ENCODE measurements around the gene EIPR1.

EIPR1 gene

DNA sequence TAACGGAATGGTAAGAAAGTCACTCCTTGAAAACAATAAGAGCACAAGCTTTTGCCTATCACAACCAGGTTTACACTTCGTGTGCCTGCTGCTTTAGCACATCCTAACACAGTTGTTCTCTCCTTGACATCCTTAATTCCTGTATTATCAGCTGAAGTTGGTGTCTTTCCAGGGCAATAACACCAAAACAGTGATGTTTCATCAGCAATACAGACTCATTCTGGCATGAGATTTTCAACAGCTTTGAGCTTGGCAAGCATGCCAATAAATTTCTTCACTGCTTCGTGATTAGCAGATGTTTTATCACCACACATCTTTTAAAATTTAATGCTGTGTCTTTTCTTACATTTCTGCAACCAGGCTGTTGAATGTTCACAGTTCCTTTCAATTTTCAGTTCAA, 148.4 kb downstream of the EIPR1 start:
- Histone ChIP-seq H3K27me3 (ENCODE audit: control insufficient read depth, insufficient read depth, low read length) (no peaks in the 10 kb centered on the region), H3K4me3 (ENCODE audit: low read length) (no peak overlapping the region), H3K27ac (ENCODE audit: low read length) (no peak overlapping the region), H3K4me1 (ENCODE audit: control insufficient read depth, insufficient read depth, low read length) (no peaks in the 10 kb centered on the region), H3K36me3 (ENCODE audit: control insufficient read depth, insufficient read depth, low read length) (no peaks in the 10 kb centered on the region), H3K9me3 (ENCODE audit: control insufficient read depth, insufficient read depth, low read length) (no peaks in the 10 kb centered on the region; the same call in 1 of the 2 replicates)
- DNase-seq (ENCODE audit: low read depth, low spot score) = no peak
- no CpG with 5 or more reads among the region's 3 CpGs for WGBS (ENCODE audit: insufficient coverage, insufficient read length)

DNA sequence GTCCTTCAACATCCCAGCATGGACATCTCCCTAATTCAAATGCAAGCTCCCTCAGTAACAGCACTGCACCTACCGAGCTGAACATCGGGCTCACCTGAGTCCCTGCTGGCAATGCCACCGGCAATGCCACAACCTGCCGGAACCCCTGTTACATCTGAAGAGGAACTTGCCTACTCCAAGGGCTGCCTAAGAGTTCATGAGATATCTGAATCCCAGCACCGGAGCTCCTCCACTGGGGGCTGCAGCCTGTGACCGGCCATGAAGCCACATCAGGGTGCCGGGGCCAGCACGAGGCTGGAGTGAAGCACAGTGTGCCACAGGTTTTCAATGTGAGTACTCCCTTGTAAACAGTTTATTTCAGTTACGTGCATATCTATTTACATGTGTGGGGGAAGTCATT, 152.9 kb downstream of the EIPR1 start:
- no peak overlapping the region for H3K27ac ChIP-seq (ENCODE audit: low read length)
- peaks cover 3% of the 10 kb centered on the region for H3K9me3 ChIP-seq (ENCODE audit: control insufficient read depth, insufficient read depth, low read length)
- H3K36me3 ChIP-seq (ENCODE audit: control insufficient read depth, insufficient read depth, low read length) = no peaks in the 10 kb centered on the region

DNA sequence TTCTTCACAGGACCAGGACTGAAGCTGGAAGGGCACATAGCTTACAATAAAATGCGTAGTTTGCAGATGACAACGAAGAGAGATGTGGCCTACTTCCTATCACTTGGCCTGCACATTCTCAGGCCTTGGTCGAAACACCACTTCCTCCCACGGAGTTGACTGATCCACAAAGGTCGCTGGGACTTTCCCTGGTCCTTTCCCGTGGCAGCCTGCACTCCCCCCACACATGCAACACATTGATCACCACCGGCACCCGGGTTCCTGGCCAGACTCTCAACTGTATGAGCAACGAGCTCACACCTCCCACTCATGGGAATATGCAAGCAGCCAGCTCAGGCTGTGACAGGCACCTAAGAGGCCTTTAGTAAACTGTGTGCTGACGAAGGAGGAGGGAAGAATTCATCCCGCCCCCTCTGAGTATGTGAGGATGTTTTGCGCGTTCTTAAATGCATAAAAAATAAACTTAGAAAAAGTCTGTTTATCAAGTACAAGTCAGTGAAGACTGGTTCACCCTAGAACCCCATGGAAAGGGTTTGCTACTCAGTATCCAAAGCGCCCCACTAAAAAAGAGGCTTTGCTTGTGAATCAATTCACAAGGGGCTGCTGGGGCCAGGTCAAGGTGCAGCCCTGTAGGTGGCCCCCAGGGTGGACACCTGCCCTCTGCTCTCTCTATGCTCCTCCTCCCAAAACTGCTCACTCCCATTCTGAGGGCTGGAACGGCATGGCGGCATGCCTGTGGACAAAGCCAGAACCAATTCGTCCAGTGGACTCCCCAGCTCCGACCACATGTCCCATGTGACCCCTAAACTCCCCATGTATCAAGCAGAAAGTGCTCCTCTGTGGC, 154.3 kb downstream of the EIPR1 start:
- WGBS (ENCODE audit: insufficient coverage, insufficient read length) = no CpG with 5 or more reads among the region's 18 CpGs
- peaks cover 3% of the 10 kb centered on the region for H3K9me3 ChIP-seq (ENCODE audit: control insufficient read depth, insufficient read depth, low read length)
- DNase-seq (ENCODE audit: low read depth, low spot score) = no peak
- H3K27me3 ChIP-seq (ENCODE audit: control insufficient read depth, insufficient read depth, low read length) = no peaks in the 10 kb centered on the region
- no peak overlapping the region for H3K27ac ChIP-seq (ENCODE audit: low read length)
- no peaks in the 10 kb centered on the region for H3K4me1 ChIP-seq (ENCODE audit: control insufficient read depth, insufficient read depth, low read length)
- H3K36me3 ChIP-seq (ENCODE audit: control insufficient read depth, insufficient read depth, low read length) = no peaks in the 10 kb centered on the region
- H3K4me3 ChIP-seq (ENCODE audit: low read length) = no peak overlapping the region; the same call in 1 of the 2 replicates

More for the DNA sequence above, 152.9 kb downstream of the EIPR1 start:
- no CpG with 5 or more reads among the region's 9 CpGs for WGBS (ENCODE audit: insufficient coverage, insufficient read length)
- Histone ChIP-seq H3K4me1 (ENCODE audit: control insufficient read depth, insufficient read depth, low read length) (no peaks in the 10 kb centered on the region), H3K27me3 (ENCODE audit: control insufficient read depth, insufficient read depth, low read length) (no peaks in the 10 kb centered on the region), H3K4me3 (ENCODE audit: low read length) (no peak overlapping the region)
- DNase-seq (ENCODE audit: low read depth, low spot score) = no peak

DNA sequence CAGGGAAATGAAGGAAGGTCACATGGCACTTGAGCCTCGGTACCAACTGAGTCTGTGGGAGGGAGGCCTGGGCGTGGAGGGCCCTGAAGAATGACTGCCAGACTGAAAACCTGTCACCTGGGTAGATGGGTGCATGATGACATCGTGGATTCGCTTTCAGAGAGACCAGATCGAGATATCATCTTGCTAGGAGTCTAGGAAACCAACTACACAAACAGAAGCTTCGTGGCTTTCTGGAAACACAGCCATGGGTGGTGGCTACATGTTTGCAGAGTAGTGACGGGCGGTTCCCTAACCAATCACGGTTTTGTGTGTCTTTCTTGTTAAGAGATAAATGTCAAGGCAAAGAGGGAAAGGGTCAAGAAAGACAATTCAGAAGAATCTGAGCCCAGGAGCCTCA, 155.0 kb downstream of the EIPR1 start:
- no peak for DNase-seq (ENCODE audit: low read depth, low spot score)
- H3K4me1 ChIP-seq (ENCODE audit: control insufficient read depth, insufficient read depth, low read length) = no peaks in the 10 kb centered on the region
- peaks cover 3% of the 10 kb centered on the region for H3K9me3 ChIP-seq (ENCODE audit: control insufficient read depth, insufficient read depth, low read length)
- no peaks in the 10 kb centered on the region for H3K36me3 ChIP-seq (ENCODE audit: control insufficient read depth, insufficient read depth, low read length)
- no peak overlapping the region for H3K27ac ChIP-seq (ENCODE audit: low read length)
- no peaks in the 10 kb centered on the region for H3K27me3 ChIP-seq (ENCODE audit: control insufficient read depth, insufficient read depth, low read length)
- WGBS (ENCODE audit: insufficient coverage, insufficient read length) = no CpG with 5 or more reads among the region's 9 CpGs
- no peak overlapping the region for H3K4me3 ChIP-seq (ENCODE audit: low read length)

DNA sequence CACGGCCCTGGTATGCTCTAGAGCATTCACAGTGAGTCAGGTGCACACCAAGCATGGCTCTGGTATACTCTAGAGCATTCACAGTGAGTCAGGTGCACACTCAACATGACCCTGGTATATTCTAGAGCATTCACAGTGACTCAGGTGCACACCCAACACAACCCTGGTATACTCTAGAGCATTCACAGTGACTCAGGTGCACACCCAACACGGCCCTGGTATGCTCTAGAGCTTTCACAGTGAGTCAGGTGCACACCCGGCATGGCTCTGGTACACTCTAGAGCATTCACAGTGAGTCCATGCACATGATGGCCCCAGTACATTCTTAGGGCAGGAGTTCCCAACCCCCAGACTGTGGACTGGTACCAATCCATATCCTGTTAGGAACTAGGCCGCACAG, 158.1 kb downstream of the EIPR1 start:
- Histone ChIP-seq H3K4me1 (ENCODE audit: control insufficient read depth, insufficient read depth, low read length) (peaks cover 3% of the 10 kb centered on the region; the same call in 1 of the 2 replicates), H3K27ac (ENCODE audit: low read length) (no peak overlapping the region), H3K27me3 (ENCODE audit: control insufficient read depth, insufficient read depth, low read length) (no peaks in the 10 kb centered on the region), H3K9me3 (ENCODE audit: control insufficient read depth, insufficient read depth, low read length) (peaks cover 3% of the 10 kb centered on the region), H3K36me3 (ENCODE audit: control insufficient read depth, insufficient read depth, low read length) (no peaks in the 10 kb centered on the region), H3K4me3 (ENCODE audit: low read length) (no peak overlapping the region)
- DNase-seq (ENCODE audit: low read depth, low spot score) = no peak
- WGBS (ENCODE audit: insufficient coverage, insufficient read length) = no CpG with 5 or more reads among the region's 4 CpGs

DNA sequence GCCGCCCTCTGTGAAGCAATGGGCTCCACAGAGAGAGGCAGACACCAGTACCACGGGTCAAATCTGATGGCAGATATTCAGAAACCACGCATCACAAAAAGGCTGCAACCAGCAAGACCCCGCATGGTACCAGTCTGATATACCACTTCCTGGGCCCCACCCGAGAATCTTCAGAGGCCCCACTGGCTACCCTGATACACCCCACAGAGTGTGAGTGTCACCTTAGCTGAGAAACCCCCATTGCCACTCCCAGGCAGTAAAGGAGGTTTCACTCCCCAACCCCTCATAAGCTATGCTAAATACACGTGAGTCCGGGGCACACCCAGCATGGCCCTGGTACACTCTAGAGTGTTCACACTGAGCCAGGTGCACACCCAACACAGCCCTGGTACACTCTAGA, 160.0 kb downstream of the EIPR1 start:
- H3K4me3 ChIP-seq (ENCODE audit: low read length) = no peak overlapping the region
- WGBS (ENCODE audit: insufficient coverage, insufficient read length) = no CpG with 5 or more reads among the region's 7 CpGs
- no peaks in the 10 kb centered on the region for H3K27me3 ChIP-seq (ENCODE audit: control insufficient read depth, insufficient read depth, low read length)
- H3K4me1 ChIP-seq (ENCODE audit: control insufficient read depth, insufficient read depth, low read length) = peaks cover 3% of the 10 kb centered on the region; the same call in 1 of the 2 replicates
- H3K27ac ChIP-seq (ENCODE audit: low read length) = no peak overlapping the region
- H3K36me3 ChIP-seq (ENCODE audit: control insufficient read depth, insufficient read depth, low read length) = no peaks in the 10 kb centered on the region
- DNase-seq (ENCODE audit: low read depth, low spot score) = no peak
- peaks cover 3% of the 10 kb centered on the region for H3K9me3 ChIP-seq (ENCODE audit: control insufficient read depth, insufficient read depth, low read length)

DNA sequence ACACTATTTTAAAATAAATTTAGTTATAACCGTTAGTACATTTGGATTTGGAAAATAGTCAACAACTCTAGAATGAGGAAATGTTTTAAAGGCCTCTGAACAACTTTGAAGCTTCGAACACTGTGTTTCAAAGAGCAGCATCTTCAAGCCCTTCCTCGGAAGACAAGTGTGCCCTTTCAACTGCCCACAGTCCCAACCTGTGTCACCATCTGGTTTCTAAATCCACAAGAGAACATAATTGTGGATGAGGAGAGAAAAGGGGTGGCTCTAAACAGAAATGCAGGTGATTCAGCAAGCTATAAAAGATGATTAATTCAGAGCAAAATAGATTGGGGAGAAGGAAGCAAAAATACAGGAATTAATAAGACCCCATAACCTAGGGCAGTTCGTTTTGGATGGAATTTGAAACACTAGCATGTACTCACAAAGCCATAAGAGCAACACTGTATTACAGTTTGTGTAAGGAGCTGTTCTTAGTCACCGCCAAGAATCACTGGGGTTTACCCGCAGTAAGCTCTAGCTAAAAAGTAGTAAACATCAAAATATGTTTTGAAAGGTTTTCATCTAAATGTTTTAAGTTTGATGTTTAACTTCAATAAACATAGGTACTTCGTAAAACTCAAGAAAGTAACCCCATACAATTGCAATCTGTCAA, 160.7 kb downstream of the EIPR1 start:
- Histone ChIP-seq H3K27ac (ENCODE audit: low read length) (no peak overlapping the region), H3K4me3 (ENCODE audit: low read length) (no peak overlapping the region), H3K27me3 (ENCODE audit: control insufficient read depth, insufficient read depth, low read length) (no peaks in the 10 kb centered on the region), H3K36me3 (ENCODE audit: control insufficient read depth, insufficient read depth, low read length) (no peaks in the 10 kb centered on the region), H3K9me3 (ENCODE audit: control insufficient read depth, insufficient read depth, low read length) (peaks cover 3% of the 10 kb centered on the region), H3K4me1 (ENCODE audit: control insufficient read depth, insufficient read depth, low read length) (peaks cover 3% of the 10 kb centered on the region; the same call in 1 of the 2 replicates)
- no CpG with 5 or more reads among the region's 7 CpGs for WGBS (ENCODE audit: insufficient coverage, insufficient read length)
- DNase-seq (ENCODE audit: low read depth, low spot score) = no peak

DNA sequence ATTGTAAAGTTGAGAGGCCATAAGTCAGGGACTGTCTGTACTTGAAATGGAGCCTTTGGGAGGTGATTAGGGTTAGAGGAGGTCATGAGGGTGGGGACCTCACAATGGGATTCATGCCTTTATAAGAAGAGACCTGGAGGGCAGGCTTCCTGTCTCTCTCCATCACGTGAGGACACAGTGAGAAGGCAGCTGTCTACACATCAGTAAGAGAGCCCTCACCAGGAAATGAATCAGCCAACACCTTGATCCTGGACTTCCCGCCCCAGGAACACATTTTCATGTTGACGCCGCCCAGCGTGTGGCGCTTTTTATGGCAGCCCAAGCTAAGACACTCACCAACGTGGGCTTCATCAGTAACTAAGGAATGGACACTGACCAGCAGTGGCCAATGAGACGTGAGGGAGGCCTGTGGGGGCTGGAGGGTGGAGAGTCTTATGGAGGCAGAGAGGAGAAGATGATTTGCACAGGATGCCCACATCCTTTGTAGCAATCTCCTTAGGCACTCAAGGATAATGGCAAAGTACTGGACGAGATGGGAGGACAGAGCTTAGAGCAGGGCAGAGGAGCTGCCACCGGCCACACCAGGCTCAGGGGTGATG, 162.7 kb downstream of the EIPR1 start:
- H3K4me3 ChIP-seq (ENCODE audit: low read length) = no peak overlapping the region
- no peaks in the 10 kb centered on the region for H3K36me3 ChIP-seq (ENCODE audit: control insufficient read depth, insufficient read depth, low read length)
- no peak overlapping the region for H3K27ac ChIP-seq (ENCODE audit: low read length)
- H3K4me1 ChIP-seq (ENCODE audit: control insufficient read depth, insufficient read depth, low read length) = peaks cover 3% of the 10 kb centered on the region; the same call in 1 of the 2 replicates
- H3K27me3 ChIP-seq (ENCODE audit: control insufficient read depth, insufficient read depth, low read length) = no peaks in the 10 kb centered on the region; the same call in 1 of the 2 replicates
- WGBS (ENCODE audit: insufficient coverage, insufficient read length) = no CpG with 5 or more reads among the region's 10 CpGs
- no peaks in the 10 kb centered on the region; the same call in 1 of the 2 replicates for H3K9me3 ChIP-seq (ENCODE audit: control insufficient read depth, insufficient read depth, low read length)
- DNase-seq (ENCODE audit: low read depth, low spot score) = no peak

DNA sequence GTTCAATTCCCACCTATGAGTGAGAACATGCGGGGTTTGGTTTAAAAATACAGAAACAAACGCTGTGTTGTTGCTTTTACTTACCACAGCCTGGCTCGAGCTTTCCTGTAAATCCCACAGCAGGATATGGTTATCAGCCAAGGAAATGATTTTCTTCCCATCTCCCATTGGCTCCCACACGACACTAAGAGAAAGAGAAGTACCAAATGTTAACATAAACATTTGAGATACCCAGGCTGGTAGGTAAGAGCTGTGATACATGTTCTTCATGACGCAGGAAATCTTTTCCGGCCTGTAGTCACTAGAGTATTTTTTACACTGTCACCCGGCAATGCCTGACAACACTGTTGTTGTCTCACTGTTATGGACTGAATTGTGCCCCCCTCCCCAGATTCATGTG, 163.6 kb downstream of the EIPR1 start:
- Histone ChIP-seq H3K9me3 (ENCODE audit: control insufficient read depth, insufficient read depth, low read length) (no peaks in the 10 kb centered on the region), H3K27ac (ENCODE audit: low read length) (no peak overlapping the region), H3K4me1 (ENCODE audit: control insufficient read depth, insufficient read depth, low read length) (peaks cover 3% of the 10 kb centered on the region; the same call in 1 of the 2 replicates), H3K4me3 (ENCODE audit: low read length) (no peak overlapping the region), H3K27me3 (ENCODE audit: control insufficient read depth, insufficient read depth, low read length) (no peaks in the 10 kb centered on the region; the same call in 1 of the 2 replicates), H3K36me3 (ENCODE audit: control insufficient read depth, insufficient read depth, low read length) (no peaks in the 10 kb centered on the region)
- DNase-seq (ENCODE audit: low read depth, low spot score) = no peak
- no CpG with 5 or more reads among the region's 7 CpGs for WGBS (ENCODE audit: insufficient coverage, insufficient read length)

DNA sequence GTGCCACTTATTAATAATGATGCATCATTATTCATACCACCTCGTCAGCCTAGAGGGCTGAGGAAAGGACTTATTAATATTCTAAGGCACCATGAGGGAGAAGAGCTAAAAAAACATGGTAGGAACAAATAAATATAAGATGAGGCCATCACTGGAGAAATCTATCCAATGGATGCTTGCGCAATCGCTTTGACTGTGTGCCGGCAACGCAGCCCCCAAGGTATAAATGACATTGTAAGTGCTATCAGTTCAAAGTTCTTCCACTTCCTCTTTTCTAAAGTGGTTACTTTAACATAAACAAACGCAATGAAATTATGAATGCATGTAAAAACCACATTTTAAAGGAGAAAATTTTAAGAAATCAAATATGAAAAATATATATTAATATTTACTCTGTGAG, 164.6 kb downstream of the EIPR1 start:
- Histone ChIP-seq H3K4me3 (ENCODE audit: low read length) (no peak overlapping the region), H3K4me1 (ENCODE audit: control insufficient read depth, insufficient read depth, low read length) (peaks cover 3% of the 10 kb centered on the region; the same call in 1 of the 2 replicates), H3K36me3 (ENCODE audit: control insufficient read depth, insufficient read depth, low read length) (no peaks in the 10 kb centered on the region), H3K27ac (ENCODE audit: low read length) (no peak overlapping the region), H3K27me3 (ENCODE audit: control insufficient read depth, insufficient read depth, low read length) (no peaks in the 10 kb centered on the region; the same call in 1 of the 2 replicates), H3K9me3 (ENCODE audit: control insufficient read depth, insufficient read depth, low read length) (no peaks in the 10 kb centered on the region)
- DNase-seq (ENCODE audit: low read depth, low spot score) = no peak
- no CpG with 5 or more reads among the region's 6 CpGs for WGBS (ENCODE audit: insufficient coverage, insufficient read length)
